ENCODE results near the gene TMEM132C. TPM values are rescaled to one million over a fixed set of nuclear protein-coding genes. Genes with fewer than 3 reads are reported as not detected.
A peak's percentile ranks its signal among the peaks of the same experiment; 100 is the strongest.

Gene TMEM132C
- polyA plus RNA-seq, 2 of the 4 experiments (the other 2 are of a cell fraction): not detected

- POLR2A ChIA-PET: no interaction called here
- no peak overlapping the region for H3K4me3 ChIP-seq
- no peak overlapping the region for H3K4me2 ChIP-seq
- TF ChIP-seq HOXA7 (CRISPR knock-in tag; IDR thresholded peaks at IDR 0.05) (no peak), ZC3H11A (IDR thresholded peaks at IDR 0.05) (no peak), RNF2 (IDR thresholded peaks at IDR 0.05; ENCODE audit: borderline replicate concordance, low read depth) (no peak), MAX (IDR thresholded peaks at IDR 0.05) (no peak), REST (IDR thresholded peaks at IDR 0.05) (no peak), ZFP36 (IDR thresholded peaks at IDR 0.05; ENCODE audit: borderline replicate concordance, partially characterized antibody) (no peak), CBX2 (IDR thresholded peaks at IDR 0.05; ENCODE audit: borderline replicate concordance, low read depth) (no peak), FOSB (CRISPR knock-in tag; IDR thresholded peaks at IDR 0.05) (no peak), EHMT2 (IDR thresholded peaks at IDR 0.05; ENCODE audit: low read depth) (no peak), ELK1 (IDR thresholded peaks at IDR 0.05; ENCODE audit: low read depth, low read length) (no peak), MAFK (IDR thresholded peaks at IDR 0.05; ENCODE audit: partially characterized antibody) (no peak), HES2 (IDR thresholded peaks at IDR 0.05) (no peak), SMC3 (IDR thresholded peaks at IDR 0.05) (no peak)
- FAIRE-seq (no peak), DNase-seq (ENCODE audit: low read depth in 1 of 2, low spot score in 1 of 2) (no peak), ATAC-seq (no peak)
- no peaks in the 10 kb centered on the region for H3K9me3 ChIP-seq
- no peak overlapping the region for H3K27ac ChIP-seq
- no peaks in the 10 kb centered on the region for H3K4me1 ChIP-seq
- WGBS (ENCODE audit: missing lambda C conversion rate): 11% methylated on average over 12 of the region's 12 CpGs
- CTCF ChIA-PET: no interaction called here
Measured at GRCh38 chr12:128643155-128643554, 376.2 kb downstream of the TMEM132C start.

- DNase-seq (ENCODE audit: low read depth in 1 of 2, low spot score in 1 of 2) (peak; percentile 19 to 25), FAIRE-seq (no peak), ATAC-seq (peak in 1 of 2 experiments; percentile 51; a peak in 2 of 6 replicates)
- CTCF ChIA-PET: interaction anchor here (1.1 to 1.4 kb wide), 2 partner anchors 8 to 13 kb away, joined by 3 read pairs; no protein-coding TSS in a partner anchor
- H3K9me3 ChIP-seq: no peaks in the 10 kb centered on the region
- H3K4me2 ChIP-seq: no peak overlapping the region
- 26% methylated on average over 15 of the region's 15 CpGs for WGBS (ENCODE audit: missing lambda C conversion rate)
- POLR2A ChIA-PET: no interaction called here
- TF ChIP-seq E2F6 (IDR thresholded peaks at IDR 0.05; ENCODE audit: borderline replicate concordance, low read depth): no peak
- no peak for TF ChIP-seq PBX3 (IDR thresholded peaks at IDR 0.05)
- no peak for TF ChIP-seq CBX8 (IDR thresholded peaks at IDR 0.05)
- no peak for TF ChIP-seq KDM1A (IDR thresholded peaks at IDR 0.05; ENCODE audit: low read depth)
- no peak for TF ChIP-seq NR3C1 (IDR thresholded peaks at IDR 0.05)
- no peak for TF ChIP-seq HMGXB4 (CRISPR knock-in tag; IDR thresholded peaks at IDR 0.05; ENCODE audit: borderline replicate concordance)
- no peak for TF ChIP-seq EHMT2 (IDR thresholded peaks at IDR 0.05; ENCODE audit: low read depth)
- TF ChIP-seq HDAC2 (IDR thresholded peaks at IDR 0.05): no peak
- peak; percentile 25; the same call in 2 of the 3 replicates for TF ChIP-seq CTCF (IDR thresholded peaks at IDR 0.05)
- no peak for TF ChIP-seq HOXB5 (CRISPR knock-in tag; IDR thresholded peaks at IDR 0.05)
- peak; percentile 20 to 52; a peak in 3 of 5 replicates for TF ChIP-seq RAD21 (conservative IDR thresholded peaks at IDR 0.05 in 1 of 2, IDR thresholded peaks at IDR 0.05 in 1 of 2)
- no peak for TF ChIP-seq ZNF302 (CRISPR knock-in tag; IDR thresholded peaks at IDR 0.05)
- no peak for TF ChIP-seq SREBF2 (IDR thresholded peaks at IDR 0.05)
- no peak for TF ChIP-seq BHLHE40 (IDR thresholded peaks at IDR 0.05; ENCODE audit: low read depth, low read length)
- no peak overlapping the region for H3K27ac ChIP-seq
- H3K4me3 ChIP-seq: no peak overlapping the region
- H3K4me1 ChIP-seq: no peaks in the 10 kb centered on the region
Measured at GRCh38 chr12:128644664-128645296, 377.8 kb downstream of the TMEM132C start.
